GM12878 (cell line): ENCODE data around the gene MEG3. TPM values are rescaled to one million over a fixed set of nuclear protein-coding genes. Genes with fewer than 3 reads are reported as not detected.

Source experiments
- ATAC-seq: fragments of 200-7000 bp; cut with Tn5 transposase; 3 replicates; pipeline ENCODE4 v1.9.1; 2020; ENCODE audit warnings: mild to moderate bottlenecking, moderate library complexity
- BruUV-seq: library from RNA; stranded (reverse); fragments of 400-500 nt; replicated peaks from 2 replicates; lab custom pipeline; 2021; lab: Mats Ljungman, UMichigan
- CTCF ChIA-PET: fragments of 300-600 bp; sonication (Branson Sonifier 250); formaldehyde crosslinking; extraction: SDS; loops from one replicate; lab custom pipeline; 2021; ENCODE audit warnings: inconsistent platforms; lab: Yijun Ruan, JAX
- POLR2A ChIA-PET: fragments of 350-600 bp; formaldehyde crosslinking; extraction: SDS; loops from one replicate; lab custom pipeline; 2021; ENCODE audit warnings: inconsistent platforms; lab: Charles Lee
- RAD21 ChIA-PET: fragments of 300-600 bp; sonication (Branson Sonifier 250); formaldehyde crosslinking; loops from one replicate; lab custom pipeline; 2023; ENCODE audit warnings: antibody characterized with exemption; ENCODE audit not compliant: unreplicated experiment; lab: Charles Lee
- SMC1A ChIA-PET: fragments of 300-600 bp; sonication (Branson Sonifier 250); formaldehyde crosslinking; loops from one replicate; lab custom pipeline; 2023; ENCODE audit not compliant: unreplicated experiment, uncharacterized antibody; lab: Charles Lee
- DNase-seq: peaks from one replicate; pipeline ENCODE4 v3.0.0-alpha.2; 2011; ENCODE audit warnings: low read depth, low spot score
- FAIRE-seq: peaks from 3 replicates; lab custom pipeline; 2011; peaks lifted over from hg19 to GRCh38; lab: Jason Lieb, UNC
- H2AFZ ChIP-seq: 2 replicates; pipeline ENCODE4 v1.6.0; 2011; ENCODE audit warnings: low read depth, low read length, control low read depth; ENCODE audit not compliant: control insufficient read depth
- H3K27ac ChIP-seq: 2 replicates; pipeline ENCODE4 v1.5.1; 2011; ENCODE audit warnings: control low read depth; ENCODE audit not compliant: control insufficient read depth, insufficient read depth
- H3K27me3 ChIP-seq, 2 experiments: replicated peaks in 1 of 2; 2 replicates each; pipeline versions ENCODE4 v1.6.0 to v1.6.1; 2011; ENCODE audit warnings: low read length in 1 of 2; ENCODE audit not compliant: control insufficient read depth in 2 of 2, insufficient read depth in 2 of 2
- H3K36me3 ChIP-seq, 2 experiments: 2 replicates each; pipeline ENCODE4 v1.5.1; 2011; ENCODE audit warnings: low read length in 1 of 2; ENCODE audit not compliant: control insufficient read depth in 2 of 2, insufficient read depth in 2 of 2
- H3K4me1 ChIP-seq: 2 replicates; pipeline ENCODE4 v1.6.1; 2011; ENCODE audit warnings: mild to moderate bottlenecking, low read length, moderate library complexity, mixed read lengths; ENCODE audit not compliant: control insufficient read depth, insufficient read depth
- H3K4me2 ChIP-seq: 2 replicates; pipeline ENCODE4 v1.6.0; 2011; ENCODE audit warnings: control low read depth; ENCODE audit not compliant: control insufficient read depth, insufficient read depth
- H3K4me3 ChIP-seq: fragments of 200-600 bp; sonication (generic); 2 replicates; pipeline ENCODE4 v1.5.1; 2016
- H3K79me2 ChIP-seq: 2 replicates; pipeline ENCODE4 v1.6.0; 2011; ENCODE audit warnings: low read length; ENCODE audit not compliant: control insufficient read depth, insufficient read depth
- H3K9ac ChIP-seq: 2 replicates; pipeline ENCODE4 v1.8.0; 2011; ENCODE audit warnings: low read length, control low read depth, mixed read lengths; ENCODE audit not compliant: control insufficient read depth, insufficient read depth
- H3K9me3 ChIP-seq: replicated peaks from 3 replicates; pipeline ENCODE4 v1.5.1; 2011; ENCODE audit warnings: mild to moderate bottlenecking, low read length; ENCODE audit not compliant: control insufficient read depth, insufficient read depth
- H4K20me1 ChIP-seq: 2 replicates; pipeline ENCODE4 v1.6.0; 2011; ENCODE audit not compliant: control insufficient read depth, insufficient read depth
- ATF2 ChIP-seq: IDR thresholded peaks from 2 replicates; pipeline ENCODE4 v1.6.1; 2012; ENCODE audit warnings: low read length, inconsistent platforms
- CHD1 ChIP-seq: IDR thresholded peaks from 2 replicates; pipeline ENCODE4 v1.6.1; 2012; ENCODE audit warnings: low read depth, low read length, improper control_type of control experiment
- FOS ChIP-seq: IDR thresholded peaks from 3 replicates; pipeline ENCODE4 v1.6.1; 2011; ENCODE audit warnings: borderline replicate concordance; ENCODE audit not compliant: insufficient read length; ENCODE audit errors: extremely low read depth
- JUNB ChIP-seq: IDR thresholded peaks from 2 replicates; pipeline ENCODE4 v1.6.1; 2016; ENCODE audit warnings: antibody characterized with exemption, mild to moderate bottlenecking
- POLR2A ChIP-seq: IDR thresholded peaks from 2 replicates; pipeline ENCODE4 v1.6.1; 2011; ENCODE audit warnings: low read depth, mild to moderate bottlenecking, low read length
- STAT1 ChIP-seq: fragments of 450-650 bp; conservative IDR thresholded peaks from 2 replicates; pipeline ENCODE4 v1.6.1; 2014; ENCODE audit warnings: antibody characterized with exemption, mild to moderate bottlenecking
- WRNIP1 ChIP-seq: IDR thresholded peaks from 2 replicates; pipeline ENCODE4 v1.6.1; 2011; ENCODE audit warnings: low read depth, low read length, improper control_type of control experiment, borderline replicate concordance
- WGBS: methylation state at CpG from one replicate; pipeline ENCODE4 v1.1.6; 2016; ENCODE audit warnings: low lambda C conversion rate; ENCODE audit not compliant: insufficient replicate concordance, insufficient coverage; ENCODE audit errors: missing lambda C conversion rate; 5-methylcytosine and 5-hydroxymethylcytosine counted together
- in situ Hi-C: fragments of 300-500 bp; cut with MboI; formaldehyde crosslinking; loops from 9 replicates; pipeline ENCODE4 v1.14.3; 2018; ENCODE audit warnings: mixed read lengths
- intact Hi-C: fragments of 100-400 bp; cut with micrococcal nuclease; formaldehyde crosslinking; loops from one replicate; pipeline ENCODE4 v1.14.2; 2022; ENCODE audit not compliant: unreplicated experiment
- polyA plus RNA-seq, 11 experiments: library from polyadenylated mRNA; depleted of rRNA in 4 of 11; unstranded in 6 of 11; stranded (reverse) in 5 of 11; fragments of >200 nt; fragmentation: Nextera tagmentation in 4 of 11; fragmentation: Illumina TruSeq in 1 of 11; extraction: Ambion mirVana in 4 of 11; extraction: Trizol in 1 of 11; gene quantifications; 1 replicate in 1 of 11; 2 replicates in 10 of 11; pipeline versions ENCODE4 v1.2.1 to v1.2.3, GENCODE V29; 2011 to 2016; ENCODE audit warnings: inconsistent platforms in 2 of 11, missing spikeins in 2 of 11, low read depth in 1 of 11
- total RNA-seq, 4 experiments: library from RNA; depleted of rRNA in 3 of 4; stranded (reverse); fragments of >200 nt in 3 of 4; fragmentation: Illumina TruSeq in 1 of 4; extraction: Trizol in 1 of 4; gene quantifications; 2 replicates each; pipeline versions ENCODE4 v1.2.1 to v1.2.3, GENCODE V29; 2013 to 2021
- TF ChIP-seq, protein P1 (sequence below): IDR thresholded peaks from 2 replicates; pipeline ENCODE4 v1.6.1; 2012; ENCODE audit warnings: low read depth, low read length, improper control_type of control experiment
- TF ChIP-seq, protein P2 (sequence below): fragments of 150-350 bp; IDR thresholded peaks from 2 replicates; pipeline ENCODE4 v1.6.1; 2014; ENCODE audit warnings: mild to moderate bottlenecking, low read depth, low read length

MEG3 gene
- total and polyA plus RNA-seq, 10 of the 15 experiments (the other 5 are each of a cell fraction or from before 2014, with no cell fraction given): 0.03 to 2.9 (median 0.95) TPM; not detected in 7

DNA sequence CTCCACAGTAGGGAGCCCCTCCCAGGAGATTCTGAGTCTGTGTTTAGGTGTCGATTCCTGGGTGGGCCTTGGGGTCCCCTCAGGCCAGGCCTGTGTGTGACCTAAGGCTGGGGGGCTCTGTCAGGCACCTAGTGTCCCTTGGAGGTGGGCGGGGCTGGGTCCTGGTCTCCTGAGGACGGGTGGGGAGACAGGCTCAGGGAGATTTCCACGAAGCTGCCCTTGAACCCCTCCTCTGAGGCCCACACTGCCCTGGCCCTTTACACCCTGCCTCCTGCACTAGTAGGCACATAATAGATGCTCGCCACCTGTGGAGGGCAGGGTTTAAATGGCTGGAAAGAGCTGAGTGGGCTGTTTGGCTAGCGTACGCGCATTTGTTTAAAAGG is 32.9 kb downstream of the MEG3 start:
- CTCF ChIA-PET: no interaction called here
- no peak overlapping the region for H3K4me2 ChIP-seq
- DNase-seq: no peak
- no peaks in the 10 kb centered on the region for H3K27me3 ChIP-seq
- no TSS peak for BruUV-seq
- no peak overlapping the region for H3K9ac ChIP-seq
- POLR2A ChIA-PET: no interaction called here
- no peaks in the 10 kb centered on the region for H3K79me2 ChIP-seq
- no peaks in the 10 kb centered on the region for H4K20me1 ChIP-seq
- TF ChIP-seq STAT1 (no peak), JUNB (no peak), ATF2 (no peak), POLR2A (no peak), FOS (no peak), WRNIP1 (no peak), CHD1 (no peak)
- TF ChIP-seq, protein P1, sequence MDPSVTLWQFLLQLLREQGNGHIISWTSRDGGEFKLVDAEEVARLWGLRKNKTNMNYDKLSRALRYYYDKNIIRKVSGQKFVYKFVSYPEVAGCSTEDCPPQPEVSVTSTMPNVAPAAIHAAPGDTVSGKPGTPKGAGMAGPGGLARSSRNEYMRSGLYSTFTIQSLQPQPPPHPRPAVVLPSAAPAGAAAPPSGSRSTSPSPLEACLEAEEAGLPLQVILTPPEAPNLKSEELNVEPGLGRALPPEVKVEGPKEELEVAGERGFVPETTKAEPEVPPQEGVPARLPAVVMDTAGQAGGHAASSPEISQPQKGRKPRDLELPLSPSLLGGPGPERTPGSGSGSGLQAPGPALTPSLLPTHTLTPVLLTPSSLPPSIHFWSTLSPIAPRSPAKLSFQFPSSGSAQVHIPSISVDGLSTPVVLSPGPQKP: no peak
- TF ChIP-seq, protein P2, sequence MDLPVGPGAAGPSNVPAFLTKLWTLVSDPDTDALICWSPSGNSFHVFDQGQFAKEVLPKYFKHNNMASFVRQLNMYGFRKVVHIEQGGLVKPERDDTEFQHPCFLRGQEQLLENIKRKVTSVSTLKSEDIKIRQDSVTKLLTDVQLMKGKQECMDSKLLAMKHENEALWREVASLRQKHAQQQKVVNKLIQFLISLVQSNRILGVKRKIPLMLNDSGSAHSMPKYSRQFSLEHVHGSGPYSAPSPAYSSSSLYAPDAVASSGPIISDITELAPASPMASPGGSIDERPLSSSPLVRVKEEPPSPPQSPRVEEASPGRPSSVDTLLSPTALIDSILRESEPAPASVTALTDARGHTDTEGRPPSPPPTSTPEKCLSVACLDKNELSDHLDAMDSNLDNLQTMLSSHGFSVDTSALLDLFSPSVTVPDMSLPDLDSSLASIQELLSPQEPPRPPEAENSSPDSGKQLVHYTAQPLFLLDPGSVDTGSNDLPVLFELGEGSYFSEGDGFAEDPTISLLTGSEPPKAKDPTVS: no peak
- TF ChIP-seq, all 136 proteins: peak for 0
- H3K4me1 ChIP-seq: no peaks in the 10 kb centered on the region
- no peaks in the 10 kb centered on the region for H3K36me3 ChIP-seq
- H3K9me3 ChIP-seq: no peaks in the 10 kb centered on the region
- no peak overlapping the region for H2AFZ ChIP-seq
- ATAC-seq (no peak), FAIRE-seq (no peak)
- intact Hi-C loops: loop anchor here (10.0 kb wide), 1 partner anchor 376 kb away; no protein-coding TSS in a partner anchor
- H3K27ac ChIP-seq: no peak overlapping the region
- in situ Hi-C loops: no loop called here
- 35% methylated on average over 8 of the region's 8 CpGs for WGBS
- ChIA-PET SMC1A (no interaction called here), RAD21 (no interaction called here)
- no peak overlapping the region for H3K4me3 ChIP-seq
